Germinal center (tissue), 1 donor: ENCODE data around the gene SMIM41.
A peak's percentile ranks its signal among the peaks of the same experiment; 100 is the strongest.

ENCODE experiments used
- DNase-seq: peaks from one replicate; pipeline ENCODE4 v3.0.0; 2012; ENCODE audit warnings: mixed read lengths, low spot score

SMIM41 gene

DNA sequence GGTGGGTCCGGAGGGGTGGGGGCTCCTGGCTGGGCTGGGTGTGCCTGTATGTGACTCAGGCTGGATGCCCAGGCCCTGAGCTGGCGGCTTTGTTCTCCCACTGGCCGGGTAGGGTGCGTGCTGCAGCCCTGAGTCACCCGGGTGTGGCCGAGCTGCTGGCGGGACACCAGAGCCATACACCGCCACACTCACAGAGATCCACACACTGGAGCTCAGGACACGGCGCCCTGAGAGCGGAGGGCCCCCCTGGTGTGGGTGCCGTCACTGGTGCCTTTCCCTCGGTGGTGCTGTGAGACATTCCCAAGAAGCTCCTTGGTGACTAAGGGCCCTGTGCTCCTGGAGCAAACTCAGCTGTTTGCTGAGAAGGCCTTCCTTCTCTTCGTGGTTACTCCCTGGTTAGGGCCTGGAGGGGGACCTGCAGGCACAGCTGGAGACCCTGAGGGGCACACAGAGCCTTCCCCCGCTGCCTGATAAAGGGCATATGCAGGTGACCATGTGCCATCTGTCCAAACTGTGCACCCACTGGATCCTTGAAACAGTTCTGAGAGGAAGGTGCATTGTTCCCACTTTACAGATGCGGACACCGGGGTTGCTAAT lies 68.0 kb downstream of the SMIM41 start:
- DNase-seq = no peak

DNA sequence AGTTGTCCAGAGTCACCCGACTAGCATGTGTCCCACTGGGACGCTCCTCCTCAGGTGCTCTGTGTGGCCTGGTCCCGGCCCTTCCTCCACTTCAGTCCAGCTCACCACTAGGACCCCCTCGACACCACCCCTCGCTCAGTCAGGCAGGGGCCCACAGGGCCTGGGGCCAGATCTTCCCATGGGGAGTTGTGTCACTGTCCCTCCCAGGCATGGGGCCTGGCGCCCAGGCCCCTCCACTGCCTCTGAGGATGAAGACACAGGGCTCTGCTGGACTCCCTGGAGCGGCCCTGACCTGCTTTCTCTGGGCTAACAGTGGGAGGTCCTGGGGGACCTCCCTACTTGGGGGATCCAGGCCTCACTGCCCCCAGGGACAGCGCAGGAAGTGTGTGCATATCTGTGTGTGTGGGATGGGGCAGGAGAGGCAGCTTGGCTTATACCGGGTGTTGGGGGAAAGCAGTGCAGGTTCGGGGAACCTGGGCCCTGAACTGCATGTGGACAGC lies 68.5 kb downstream of the SMIM41 start:
- DNase-seq = no peak

DNA sequence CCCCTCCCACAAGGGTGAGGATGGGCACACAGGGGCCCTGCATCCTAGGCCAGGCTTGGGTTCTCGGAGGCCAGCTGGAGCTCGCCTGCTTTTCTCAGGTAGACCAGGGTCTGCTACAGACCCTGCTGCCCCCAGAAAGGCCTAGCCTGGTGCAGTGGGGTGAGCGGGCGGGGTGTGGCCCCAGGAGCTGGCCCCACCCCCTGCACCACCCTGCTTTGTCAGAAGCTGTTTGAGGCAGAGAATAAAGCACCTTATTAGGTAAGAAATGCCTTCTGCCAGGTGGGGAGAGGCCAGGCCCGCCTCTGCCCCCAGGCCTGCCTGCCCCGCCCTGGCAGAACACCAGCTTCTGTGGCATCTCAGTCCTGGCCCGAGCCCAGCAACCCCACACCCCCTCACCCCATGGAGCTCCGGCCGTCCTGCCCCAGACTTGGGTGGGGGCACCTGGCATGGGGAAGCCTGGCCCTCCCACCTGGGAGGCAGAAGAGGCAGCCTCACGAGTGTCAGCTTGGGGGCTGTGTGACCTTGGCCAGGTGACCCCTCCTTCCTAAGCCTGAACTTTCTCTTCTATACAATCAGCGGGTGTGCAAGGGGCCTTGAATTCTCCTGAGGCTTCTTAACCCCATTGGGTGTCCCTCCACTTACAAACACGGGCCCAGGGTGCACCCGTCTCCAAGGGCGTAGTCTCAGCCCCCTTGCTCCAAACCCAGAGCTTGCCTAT lies 69.1 kb downstream of the SMIM41 start:
- no peak for DNase-seq

DNA sequence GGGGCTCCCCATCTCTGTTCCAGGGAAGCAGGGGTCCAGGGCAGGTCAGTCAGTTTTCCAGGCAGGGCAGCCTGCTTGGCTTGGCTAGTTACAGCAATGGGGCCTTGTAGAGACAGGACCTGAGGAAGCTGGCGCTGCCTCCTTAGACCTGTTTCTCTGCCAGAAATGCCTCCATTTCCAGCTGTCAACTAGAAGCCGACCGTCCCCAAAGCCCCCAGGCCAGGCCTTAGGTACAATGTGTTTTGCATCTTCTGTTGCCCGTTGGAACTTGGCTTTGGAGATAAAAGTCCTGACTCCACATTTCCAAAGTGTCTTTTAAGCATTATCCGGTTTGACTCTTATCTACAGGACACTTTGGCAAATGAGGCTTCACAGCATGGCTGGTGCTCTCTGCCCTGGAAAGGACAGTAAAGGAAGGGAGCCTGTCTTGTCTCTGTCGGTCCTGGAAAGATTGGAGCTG lies 69.7 kb downstream of the SMIM41 start:
- DNase-seq = no peak

DNA sequence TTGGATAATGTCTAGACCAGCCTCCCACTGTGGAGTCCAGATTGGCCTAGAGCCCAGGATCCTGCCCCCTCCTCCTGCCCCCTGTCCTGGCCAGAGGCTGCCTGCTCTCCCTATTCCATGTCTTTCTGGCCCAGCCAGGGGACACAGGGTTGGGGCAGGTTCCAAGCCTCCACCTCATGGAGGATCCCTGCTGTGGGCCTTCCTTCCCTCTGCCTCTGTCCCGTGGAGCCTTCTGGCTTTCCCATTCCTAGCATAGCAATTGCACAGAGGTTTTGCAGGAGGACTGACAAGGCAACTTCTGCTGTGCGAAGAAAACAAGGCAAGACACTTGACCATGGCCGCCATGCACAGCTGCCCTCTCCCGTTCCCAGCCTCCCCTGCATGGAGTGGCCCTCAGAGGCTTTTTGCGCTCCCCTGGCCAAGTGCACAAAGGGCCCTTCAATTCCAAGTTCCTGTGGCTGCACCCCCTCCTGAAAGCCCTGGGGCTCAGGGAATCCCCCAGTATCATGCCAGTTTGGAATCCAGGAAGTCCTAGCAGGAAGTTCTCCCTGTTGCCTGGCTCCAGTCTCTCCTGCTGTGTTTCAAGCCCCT lies 70.2 kb downstream of the SMIM41 start:
- no peak for DNase-seq

DNA sequence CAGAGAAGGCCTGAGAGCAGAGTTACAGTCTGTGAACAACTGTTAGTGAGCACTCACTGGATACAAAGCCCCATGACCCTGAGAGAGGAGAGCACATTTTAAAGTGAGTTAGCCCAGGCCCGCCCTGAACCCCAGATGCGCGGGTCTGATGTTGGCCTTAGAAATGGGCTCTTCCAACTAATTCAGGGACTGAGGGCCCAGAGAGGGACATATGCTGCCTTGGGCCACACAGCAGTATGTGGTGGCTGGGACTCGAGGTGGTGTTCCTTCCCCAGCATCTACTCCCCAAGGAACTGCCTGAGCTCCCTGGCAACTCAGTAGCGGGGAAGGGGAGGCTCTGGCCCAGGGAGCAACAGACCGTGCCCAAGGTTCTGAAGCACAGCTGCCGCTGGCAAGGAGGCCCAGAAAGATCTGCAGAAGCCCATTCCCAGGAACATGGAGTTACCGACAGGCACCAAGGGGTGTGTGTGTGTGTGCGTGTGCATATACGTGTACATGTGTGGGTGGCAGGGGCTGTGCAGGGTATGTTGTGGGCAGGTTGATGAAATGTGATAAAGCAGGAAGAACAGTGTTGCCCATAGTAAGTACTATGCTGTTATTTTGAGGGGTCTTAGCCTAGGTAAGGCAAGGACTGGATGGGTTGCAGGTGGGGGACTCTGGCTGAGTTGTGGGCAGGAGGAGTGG lies 71.8 kb downstream of the SMIM41 start:
- DNase-seq = no peak

GRCh38 chr12:52151837-52152783 lies 72.6 kb downstream of the SMIM41 start:
- peak; percentile 78 for DNase-seq

- DNase-seq = no peak
These were observed 73.4 kb downstream of the SMIM41 start for GRCh38 chr12:52152905-52153317.

DNA sequence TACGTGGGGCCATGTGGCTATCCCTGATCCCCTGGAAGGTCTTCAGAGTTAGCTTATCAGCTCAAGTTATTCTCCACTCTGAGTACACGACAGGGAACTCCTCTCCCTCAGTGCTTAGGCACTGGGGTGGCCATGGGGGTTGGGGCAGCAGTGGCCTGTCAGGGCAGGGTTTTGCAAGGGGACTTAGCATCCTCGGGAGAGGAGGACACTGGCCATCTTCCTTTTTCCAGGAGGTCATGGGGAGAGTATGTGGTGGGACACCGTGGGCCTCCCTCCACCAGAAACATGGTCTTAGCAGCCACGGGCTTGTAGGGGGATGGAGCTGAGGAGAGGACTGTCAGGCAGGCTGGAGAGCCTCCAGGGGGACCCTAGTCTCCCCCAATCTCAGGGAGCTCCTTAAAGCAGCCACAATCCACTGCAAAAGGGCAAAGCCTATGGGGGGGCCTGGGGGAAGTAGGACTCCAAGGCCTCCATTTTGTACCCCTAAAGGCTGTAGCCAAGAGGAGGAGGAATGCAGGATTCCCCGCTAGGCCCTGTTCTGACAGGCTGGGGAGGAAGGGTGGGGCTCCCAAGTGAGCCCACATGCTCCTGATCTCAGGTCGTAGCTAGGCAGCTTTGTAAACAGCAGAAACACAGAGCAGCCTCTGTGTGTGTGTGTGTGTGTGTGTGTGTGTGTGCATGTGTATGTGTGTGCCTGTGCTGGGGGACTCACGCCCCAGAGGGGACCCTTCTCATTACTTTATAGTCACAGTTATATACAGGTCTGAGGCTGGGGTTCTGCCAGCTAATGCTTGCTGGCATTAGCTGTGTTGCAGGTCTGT lies 75.8 kb downstream of the SMIM41 start:
- DNase-seq = no peak

DNA sequence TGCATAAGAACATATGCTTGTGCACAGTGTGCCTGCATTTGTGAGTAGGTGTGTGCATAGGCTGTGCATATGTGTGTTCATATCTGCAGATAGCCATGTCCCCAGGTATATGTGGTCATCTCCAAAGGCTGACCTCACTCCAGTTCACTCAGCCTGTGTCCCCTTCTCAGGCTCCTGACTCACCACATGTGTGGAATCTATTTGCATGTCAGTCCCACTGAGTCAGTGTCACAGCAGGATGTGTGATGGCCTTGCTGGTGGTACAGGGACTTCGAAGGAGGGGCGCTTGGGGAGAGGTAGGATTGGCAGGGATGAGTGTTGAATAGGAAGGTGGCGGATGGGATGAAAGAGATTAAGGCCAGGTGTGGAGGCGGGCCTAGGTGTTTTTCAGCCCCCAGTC lies 76.8 kb downstream of the SMIM41 start:
- no peak for DNase-seq

DNA sequence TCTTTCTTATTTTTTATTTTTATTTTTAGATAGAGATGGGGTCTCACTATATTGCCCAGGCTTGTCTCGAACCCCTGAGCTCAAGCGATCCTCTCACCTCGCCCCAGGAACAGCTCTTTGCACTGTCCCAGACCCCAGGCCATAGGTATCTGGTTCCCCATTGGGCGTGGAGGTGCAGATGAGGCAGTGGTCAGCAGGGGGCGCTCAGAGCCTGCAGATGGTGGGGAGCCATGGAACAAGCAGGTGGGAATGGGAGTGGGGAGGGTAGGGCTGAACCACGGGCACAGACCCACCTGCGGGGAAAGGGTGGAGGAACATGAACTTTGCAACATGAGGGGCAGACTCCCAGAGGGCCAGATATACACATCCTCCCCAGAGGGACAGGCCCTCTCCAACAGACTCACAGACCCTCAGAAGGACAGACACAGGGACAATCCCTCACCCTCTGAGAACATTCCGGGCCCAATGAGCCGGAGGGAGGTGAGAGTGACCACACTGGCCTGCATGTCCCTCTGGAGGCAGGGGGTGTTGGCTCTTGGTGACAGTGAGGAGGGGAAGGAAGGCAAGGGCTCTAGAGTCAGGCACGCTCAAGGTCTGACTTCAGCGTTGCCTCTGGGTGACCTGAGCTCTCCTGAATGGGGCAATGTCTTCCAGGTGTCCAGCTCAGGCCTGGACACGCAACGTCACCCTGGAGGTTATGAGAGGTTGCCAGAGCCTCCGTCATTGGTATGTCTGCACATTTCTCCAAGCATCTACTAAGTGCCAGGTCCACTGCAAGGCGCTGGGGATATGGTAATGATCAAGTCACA lies 77.5 kb downstream of the SMIM41 start:
- peak; percentile 67 for DNase-seq

DNA sequence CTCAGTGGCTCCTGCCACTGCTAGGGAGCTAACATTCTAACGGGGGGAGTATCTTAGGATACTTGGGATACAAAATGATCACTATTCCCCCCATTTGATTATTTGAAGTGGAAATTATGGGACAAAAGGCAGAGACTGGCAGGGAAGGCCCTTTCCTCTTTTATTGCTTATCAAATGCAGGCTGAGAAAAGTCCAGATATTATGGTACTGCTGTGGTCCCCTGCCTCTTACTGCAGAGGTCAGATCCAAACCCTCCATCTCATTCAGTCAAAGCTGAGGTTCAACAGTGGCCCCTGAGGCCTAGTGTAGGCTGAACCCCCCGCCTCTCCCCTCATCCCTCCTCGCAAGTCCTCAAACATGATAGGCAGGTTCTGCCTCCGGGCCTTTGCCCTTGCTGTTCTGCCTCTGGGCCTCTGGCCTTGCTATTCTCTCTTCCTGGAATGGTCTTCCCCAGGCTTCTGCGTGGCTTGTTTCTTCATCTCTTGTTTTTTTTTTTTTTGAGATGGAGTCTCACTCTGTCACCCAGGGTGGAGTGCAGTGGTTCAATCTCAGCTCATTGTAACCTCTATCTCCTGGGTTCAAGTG lies 78.2 kb downstream of the SMIM41 start:
- DNase-seq = no peak
